Activated T-helper 2 cell treated with anti-CD3 and anti-CD28 coated beads, Interferon-gamma antibody, Interleukin-2, Interleukin-4, amounts not matched to agents 10 μg/mL and 5 μg/mL and 100 μg/mL, durations not matched to agents 14 hours and 24 hours and 36 hours (primary cell): Measurements from ENCODE around the gene MARCHF9. TPM values are rescaled to one million over a fixed set of nuclear protein-coding genes. Genes with fewer than 3 reads are reported as not detected.

Experiments
- DNase-seq: peaks from one replicate; pipeline ENCODE4 v3.0.0; 2021; ENCODE audit warnings: low spot score
- H3K27ac Mint-ChIP-seq: one replicate; pipeline ENCODE4 v1.8.0; 2021; ENCODE audit warnings: mixed read lengths
- H3K27me3 Mint-ChIP-seq: one replicate; pipeline ENCODE4 v1.8.0; 2021; ENCODE audit warnings: low read depth, mixed read lengths
- H3K36me3 Mint-ChIP-seq: one replicate; pipeline ENCODE4 v1.8.0; 2021; ENCODE audit warnings: low read depth, mixed read lengths
- H3K4me1 Mint-ChIP-seq: one replicate; pipeline ENCODE4 v1.8.0; 2021; ENCODE audit warnings: low read depth, mixed read lengths
- H3K4me3 Mint-ChIP-seq: one replicate; pipeline ENCODE4 v1.8.0; 2021; ENCODE audit warnings: low read depth, mild to moderate bottlenecking, moderate library complexity, mixed read lengths
- H3K9me3 Mint-ChIP-seq: one replicate; pipeline ENCODE4 v1.8.0; 2021; ENCODE audit warnings: mixed read lengths
- intact Hi-C: fragments of 100-400 bp; cut with micrococcal nuclease; formaldehyde crosslinking; loops from one replicate; pipeline ENCODE4 v1.15.1; 2023
- total RNA-seq: library from RNA; stranded (reverse); gene quantifications from 2 replicates; pipeline ENCODE4 v1.2.3, GENCODE V29; 2022

Gene MARCHF9
- total RNA-seq, 1 donor from 2014 or later = 26.2 TPM

DNA sequence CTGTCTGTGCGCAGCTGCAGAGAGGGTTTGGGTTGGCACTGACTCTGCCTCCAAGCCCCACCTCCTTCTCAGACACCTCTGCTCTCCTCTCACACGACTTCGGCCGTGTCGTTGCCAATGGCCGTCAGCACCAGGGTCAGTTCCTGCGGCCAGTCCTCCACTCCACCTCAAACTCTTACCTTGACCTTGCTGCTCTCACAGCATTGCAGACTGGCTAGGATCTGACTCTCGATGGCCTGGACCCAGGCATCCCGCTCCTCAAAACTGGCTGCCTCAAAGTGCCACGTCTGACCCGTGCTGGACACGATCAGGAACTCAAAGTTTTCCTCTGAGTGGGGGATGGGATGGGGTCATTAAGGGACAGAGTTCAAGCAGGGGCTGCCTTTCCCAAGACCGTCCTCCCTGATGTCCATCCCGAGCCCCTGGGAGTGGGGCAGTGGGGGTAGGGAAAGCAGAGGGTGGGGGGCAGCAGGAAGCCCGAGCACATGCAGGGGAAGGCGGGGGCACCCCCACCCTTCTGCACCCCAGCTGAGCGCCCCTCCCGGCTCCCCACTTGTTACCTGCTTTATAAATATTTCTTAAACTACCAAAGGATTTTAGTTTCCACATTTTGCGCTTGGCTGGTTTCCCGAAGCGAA lies 27.0 kb upstream of the MARCHF9 start:
- no peak for DNase-seq

DNA sequence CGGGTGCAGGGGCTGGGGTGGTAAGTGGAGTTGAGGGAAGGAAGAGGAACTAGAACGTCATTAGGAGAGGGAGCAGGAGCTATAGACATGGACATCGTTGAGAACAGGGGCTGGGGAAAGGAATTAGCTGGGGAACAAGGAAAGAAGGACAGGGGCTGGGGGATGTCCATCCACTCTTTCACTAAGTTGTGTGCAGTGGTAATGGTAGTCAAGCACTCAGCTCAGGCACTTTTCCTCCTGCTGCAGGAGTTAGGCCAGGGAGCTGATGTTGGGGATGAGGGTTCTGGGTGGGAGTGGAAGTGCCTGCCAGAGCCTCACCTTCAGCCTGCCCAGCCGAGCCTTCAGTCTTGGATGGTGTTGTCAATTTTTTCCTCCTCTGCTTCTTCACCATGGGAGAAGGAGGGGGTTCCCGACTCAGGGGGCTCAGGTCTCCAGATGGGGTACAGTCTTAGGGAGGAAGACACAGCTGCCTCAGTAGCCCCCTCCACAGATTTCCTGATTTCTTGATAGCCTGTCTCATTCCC lies 25.5 kb upstream of the MARCHF9 start:
- DNase-seq = no peak
- Mint-ChIP-seq H3K36me3 (peaks cover 59% of the 10 kb centered on the region), H3K27ac (no peak overlapping the region), H3K4me1 (no peaks in the 10 kb centered on the region), H3K9me3 (no peaks in the 10 kb centered on the region), H3K27me3 (no peaks in the 10 kb centered on the region), H3K4me3 (no peak overlapping the region)
- intact Hi-C loops = no loop called here

More for the DNA sequence above, 27.0 kb upstream of the MARCHF9 start:
- Mint-ChIP-seq H3K27ac (no peak overlapping the region), H3K36me3 (peaks cover 53% of the 10 kb centered on the region), H3K4me3 (no peak overlapping the region), H3K9me3 (no peaks in the 10 kb centered on the region), H3K4me1 (no peaks in the 10 kb centered on the region), H3K27me3 (no peaks in the 10 kb centered on the region)
- intact Hi-C loops = no loop called here

DNA sequence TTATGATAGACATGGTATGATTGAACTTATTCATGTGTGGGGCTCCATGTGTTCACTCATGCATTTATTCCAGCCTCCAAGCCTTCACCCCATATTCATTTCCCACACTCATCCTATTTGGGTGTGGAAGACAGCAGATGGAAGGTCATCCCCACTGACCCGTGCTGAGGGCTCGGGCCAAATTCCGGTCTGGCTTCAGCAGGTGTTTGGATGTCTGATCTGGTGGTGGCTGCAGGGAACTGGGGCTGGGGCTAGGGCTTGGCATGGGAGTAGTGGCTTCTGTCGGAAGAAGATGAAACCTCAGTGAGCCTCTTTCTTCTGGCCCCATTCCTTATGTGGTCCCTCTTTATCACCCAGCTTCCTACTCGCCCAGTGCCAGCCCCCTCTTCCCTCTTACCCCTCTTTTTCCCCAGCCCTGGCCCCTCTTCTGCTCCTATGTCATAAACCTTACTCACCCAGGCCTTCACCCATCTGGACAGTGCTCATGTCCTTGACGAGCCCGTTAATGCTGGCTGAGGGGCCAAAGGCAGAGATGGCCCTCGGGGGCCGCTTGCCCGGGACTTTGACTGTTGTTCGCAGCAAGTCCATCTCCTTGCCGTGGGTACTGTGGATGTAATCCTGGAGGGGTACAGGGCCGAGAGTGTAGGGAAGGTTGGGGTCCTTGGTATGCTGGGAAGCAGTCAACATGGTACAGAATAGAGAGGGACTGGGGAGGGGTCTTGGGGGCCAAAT lies 24.4 kb upstream of the MARCHF9 start:
- H3K27me3 Mint-ChIP-seq = no peaks in the 10 kb centered on the region
- H3K27ac Mint-ChIP-seq = no peak overlapping the region
- no peaks in the 10 kb centered on the region for H3K4me1 Mint-ChIP-seq
- intact Hi-C loops = no loop called here
- no peaks in the 10 kb centered on the region for H3K9me3 Mint-ChIP-seq
- no peak overlapping the region for H3K4me3 Mint-ChIP-seq
- peaks cover 67% of the 10 kb centered on the region for H3K36me3 Mint-ChIP-seq
- no peak for DNase-seq

DNA sequence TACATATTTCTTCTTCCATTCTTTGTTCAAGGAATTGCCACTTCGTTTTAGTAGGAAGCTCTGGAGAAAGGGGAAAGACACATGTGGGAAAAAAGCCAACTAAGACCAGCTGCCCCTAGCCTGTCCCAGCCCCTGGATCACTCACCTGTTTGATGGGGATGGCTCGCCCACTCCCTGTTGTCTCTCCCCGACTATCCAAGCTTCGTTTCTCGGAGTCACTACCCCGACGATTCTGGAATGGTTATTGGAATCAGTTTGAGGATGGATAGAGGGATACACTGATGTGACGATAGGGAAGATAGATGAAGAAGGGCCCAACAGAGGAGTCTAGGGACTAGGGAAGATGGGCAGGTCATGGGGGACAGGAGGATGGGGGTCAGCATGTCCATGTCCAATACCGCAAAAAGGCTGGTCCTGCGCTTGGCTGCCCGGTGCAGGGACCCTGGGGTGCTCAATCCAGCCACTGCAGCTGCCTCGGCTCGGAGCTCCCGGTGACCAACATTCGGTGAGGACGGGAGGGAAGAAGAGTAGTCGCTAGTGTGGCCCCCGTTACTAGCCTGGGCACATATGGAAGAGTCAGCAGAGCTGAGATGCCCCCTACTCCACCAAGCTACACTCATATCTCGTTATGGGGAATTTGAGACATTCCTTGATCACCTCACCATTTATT lies 23.4 kb upstream of the MARCHF9 start:
- Mint-ChIP-seq H3K4me1 (peaks cover 3% of the 10 kb centered on the region), H3K27me3 (no peaks in the 10 kb centered on the region), H3K36me3 (peaks cover 66% of the 10 kb centered on the region), H3K27ac (no peak overlapping the region), H3K4me3 (no peak overlapping the region), H3K9me3 (no peaks in the 10 kb centered on the region)
- no peak for DNase-seq
- intact Hi-C loops = no loop called here

DNA sequence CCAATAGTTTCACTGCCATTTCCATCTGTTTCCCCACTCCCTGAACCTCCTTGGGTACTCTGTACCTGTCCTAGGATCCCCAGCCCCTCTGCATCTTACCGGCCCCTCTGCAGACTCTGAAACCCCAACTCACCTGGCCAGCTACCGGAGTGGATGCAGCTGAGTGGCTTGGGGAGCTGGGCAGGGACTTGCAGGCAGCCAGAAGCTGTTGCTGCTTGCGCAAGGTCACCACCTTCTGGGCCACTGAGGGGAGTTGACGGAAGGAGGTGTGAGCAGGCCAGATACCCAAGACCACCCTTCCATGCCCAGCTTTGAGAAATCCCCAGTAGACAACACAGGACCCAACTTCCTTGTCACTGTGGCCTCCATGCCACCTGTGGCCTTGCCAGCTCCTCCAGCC lies 22.6 kb upstream of the MARCHF9 start:
- Mint-ChIP-seq H3K4me3 (no peak overlapping the region), H3K27me3 (no peaks in the 10 kb centered on the region), H3K4me1 (peaks cover 3% of the 10 kb centered on the region), H3K27ac (no peak overlapping the region), H3K9me3 (no peaks in the 10 kb centered on the region), H3K36me3 (peaks cover 71% of the 10 kb centered on the region)
- no peak for DNase-seq
- intact Hi-C loops = no loop called here

DNA sequence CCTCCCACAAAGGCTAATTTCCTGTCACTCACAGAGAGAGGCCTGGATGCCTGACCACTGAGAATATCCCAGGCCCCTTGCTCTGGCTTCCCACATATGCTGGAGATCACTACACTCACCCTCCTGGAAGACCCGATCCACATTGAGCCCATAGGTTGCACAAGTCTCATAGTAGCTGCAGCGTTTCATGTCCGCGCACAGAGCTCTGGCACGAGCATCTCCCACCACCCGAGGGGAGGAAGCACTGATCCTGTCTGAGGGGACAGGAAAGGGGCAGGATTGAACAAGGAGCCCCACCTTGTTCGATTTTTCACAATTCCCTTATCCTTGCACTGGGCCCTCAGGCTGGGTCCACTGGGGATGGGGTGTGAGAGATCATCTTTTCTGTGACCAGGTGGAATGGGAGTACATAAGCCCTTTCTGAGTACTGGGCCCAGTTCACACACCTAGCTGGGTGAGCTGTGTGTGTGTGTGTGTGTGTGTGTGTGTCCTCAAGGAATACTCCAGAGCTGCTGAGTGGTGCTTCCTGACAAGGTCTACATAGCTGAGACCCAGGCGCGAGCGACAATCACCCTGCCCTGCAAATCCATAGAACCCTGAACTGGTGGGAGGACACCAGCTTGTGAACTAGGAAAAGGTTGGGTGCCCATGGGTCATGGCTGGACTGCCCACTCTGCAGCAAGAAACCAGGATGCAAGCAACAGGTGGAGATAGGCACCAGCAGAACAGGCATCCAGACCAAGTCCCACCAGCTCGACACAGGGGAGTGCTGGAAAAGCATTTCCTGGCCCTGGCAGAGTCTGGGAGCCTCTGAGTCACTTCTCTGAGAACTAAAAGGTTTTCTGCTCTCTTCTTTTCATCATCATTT lies 21.9 kb upstream of the MARCHF9 start:
- intact Hi-C loops = no loop called here
- no peak for DNase-seq
- peaks cover 3% of the 10 kb centered on the region for H3K4me1 Mint-ChIP-seq
- no peak overlapping the region for H3K4me3 Mint-ChIP-seq
- no peak overlapping the region for H3K27ac Mint-ChIP-seq
- no peaks in the 10 kb centered on the region for H3K27me3 Mint-ChIP-seq
- H3K9me3 Mint-ChIP-seq = no peaks in the 10 kb centered on the region
- peaks cover 67% of the 10 kb centered on the region for H3K36me3 Mint-ChIP-seq

DNA sequence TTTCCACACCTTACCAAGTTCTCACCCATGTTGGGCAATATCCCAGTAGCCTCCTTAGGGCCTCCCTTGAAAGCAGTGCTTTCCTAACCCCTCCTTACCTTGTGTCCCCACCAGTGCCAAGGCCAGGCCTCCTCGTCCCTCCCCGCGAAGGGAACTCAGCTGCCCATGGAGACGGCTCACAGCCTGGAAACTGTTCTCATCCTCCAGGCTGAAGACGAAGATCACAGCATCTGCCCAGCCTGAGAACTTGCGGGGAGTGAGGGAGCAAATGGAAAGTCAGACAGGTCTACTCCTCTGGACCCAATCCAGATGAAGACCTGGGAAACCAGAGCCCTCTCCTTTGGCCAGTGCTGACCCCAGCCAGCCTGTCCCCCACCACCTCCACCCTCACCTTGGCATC lies 21.0 kb upstream of the MARCHF9 start:
- no peaks in the 10 kb centered on the region for H3K9me3 Mint-ChIP-seq
- H3K4me1 Mint-ChIP-seq = peaks cover 4% of the 10 kb centered on the region
- H3K27me3 Mint-ChIP-seq = no peaks in the 10 kb centered on the region
- H3K4me3 Mint-ChIP-seq = no peak overlapping the region
- DNase-seq = no peak
- intact Hi-C loops = no loop called here
- H3K27ac Mint-ChIP-seq = no peak overlapping the region
- peaks cover 60% of the 10 kb centered on the region for H3K36me3 Mint-ChIP-seq

DNA sequence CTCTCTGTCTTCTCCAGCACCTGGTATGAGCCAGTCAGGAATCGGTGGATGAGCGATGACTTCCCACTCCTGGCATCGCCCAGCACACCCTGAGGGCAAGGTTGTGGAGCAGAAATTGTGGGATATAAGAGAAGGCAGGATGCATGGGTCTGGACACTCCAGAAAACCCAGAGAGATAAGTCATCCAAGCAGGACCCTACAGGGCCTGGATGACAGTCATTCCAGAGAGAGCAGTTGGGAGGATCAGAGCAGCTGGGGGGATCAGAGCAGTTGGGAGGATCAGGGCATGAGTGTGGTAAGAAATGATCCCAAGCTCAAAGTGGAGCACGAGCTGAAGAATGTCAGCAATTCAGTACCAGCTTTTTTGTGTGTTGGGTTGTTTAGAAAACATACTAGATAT lies 20.3 kb upstream of the MARCHF9 start:
- no peak for DNase-seq
- H3K4me3 Mint-ChIP-seq = no peak overlapping the region
- peaks cover 11% of the 10 kb centered on the region for H3K4me1 Mint-ChIP-seq
- H3K27me3 Mint-ChIP-seq = no peaks in the 10 kb centered on the region
- H3K27ac Mint-ChIP-seq = no peak overlapping the region
- no peaks in the 10 kb centered on the region for H3K9me3 Mint-ChIP-seq
- intact Hi-C loops = no loop called here
- peaks cover 62% of the 10 kb centered on the region for H3K36me3 Mint-ChIP-seq

DNA sequence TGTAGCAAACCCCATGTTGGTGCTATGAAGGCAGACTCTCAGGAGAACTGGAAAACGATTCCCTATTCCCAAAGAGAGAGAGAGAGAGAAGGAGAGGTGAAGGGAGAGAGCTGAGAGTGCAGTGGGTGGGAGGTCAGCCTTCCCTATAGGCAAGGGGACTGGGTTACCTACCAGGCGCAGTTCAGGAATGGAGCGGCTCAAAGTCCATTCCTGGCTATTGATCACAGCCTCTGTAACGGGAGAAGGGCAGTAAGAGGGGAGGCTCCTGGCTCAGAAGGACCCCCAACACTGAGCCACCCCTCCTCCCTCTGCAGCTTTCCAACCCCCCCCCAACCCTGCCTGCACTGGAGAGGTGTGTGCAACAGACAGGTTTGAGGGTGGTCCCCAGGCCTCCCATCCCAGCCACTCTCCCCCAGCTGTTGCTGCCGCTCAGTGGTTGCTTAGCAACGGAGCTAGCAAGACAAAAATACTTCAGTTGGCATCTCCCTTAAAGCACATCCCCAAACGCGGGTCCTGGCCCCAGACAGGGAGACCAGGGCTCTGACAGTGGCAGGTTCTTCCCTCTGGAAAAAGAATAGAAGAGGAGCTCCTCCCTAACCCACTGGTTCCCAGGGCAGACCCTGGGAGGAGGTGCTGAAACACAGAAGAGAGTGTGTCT lies 19.6 kb upstream of the MARCHF9 start:
- H3K4me3 Mint-ChIP-seq = no peak overlapping the region

DNA sequence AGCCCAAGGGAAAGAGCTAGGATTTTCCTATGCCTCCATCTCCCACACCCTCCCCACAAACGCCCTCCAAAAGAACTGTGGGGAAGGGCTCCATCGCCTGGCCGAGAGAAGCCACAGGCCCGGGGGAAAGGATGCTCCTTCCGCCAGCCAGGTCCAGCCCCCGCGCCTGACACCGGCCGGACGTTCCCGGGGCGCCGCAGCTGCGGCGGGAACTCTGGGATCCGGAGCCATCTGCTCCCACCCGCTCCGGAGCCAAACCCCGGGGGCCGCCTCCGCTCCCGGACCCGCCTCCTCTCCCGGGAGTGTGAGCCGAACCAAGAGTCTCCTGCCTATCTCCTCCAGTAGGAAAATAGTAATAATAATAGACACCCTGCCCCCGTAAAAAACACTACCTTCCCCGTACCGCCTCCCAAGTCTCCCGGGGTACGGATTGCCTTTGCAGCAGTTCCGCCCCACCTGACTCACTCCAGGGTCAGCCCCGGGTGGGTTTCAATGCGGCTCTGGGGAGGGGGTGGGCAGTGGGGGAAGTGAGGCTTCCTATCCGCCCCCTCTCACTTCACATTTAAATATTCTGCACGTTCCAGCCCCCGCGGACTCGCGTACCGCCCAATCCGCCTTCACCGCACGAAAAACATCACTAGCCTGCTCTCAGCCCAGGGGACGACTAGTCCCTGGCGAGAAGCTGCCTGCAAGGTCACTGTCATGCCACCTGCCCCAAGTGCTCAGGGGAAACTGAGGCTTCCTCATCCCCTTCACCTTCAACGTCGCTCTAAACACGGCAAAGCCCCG lies 18.8 kb upstream of the MARCHF9 start:
- intact Hi-C loops = no loop called here
- peaks cover 50% of the 10 kb centered on the region for H3K36me3 Mint-ChIP-seq
- H3K4me1 Mint-ChIP-seq = peaks cover 21% of the 10 kb centered on the region
- no peaks in the 10 kb centered on the region for H3K9me3 Mint-ChIP-seq
- H3K27ac Mint-ChIP-seq = no peak overlapping the region
- no peak overlapping the region for H3K4me3 Mint-ChIP-seq
- no peak for DNase-seq
- H3K27me3 Mint-ChIP-seq = no peaks in the 10 kb centered on the region

More for the DNA sequence above, 19.6 kb upstream of the MARCHF9 start:
- Mint-ChIP-seq H3K4me1 (peaks cover 14% of the 10 kb centered on the region), H3K36me3 (peaks cover 58% of the 10 kb centered on the region), H3K27ac (no peak overlapping the region), H3K9me3 (no peaks in the 10 kb centered on the region), H3K27me3 (no peaks in the 10 kb centered on the region)
- intact Hi-C loops = no loop called here
- DNase-seq = no peak

DNA sequence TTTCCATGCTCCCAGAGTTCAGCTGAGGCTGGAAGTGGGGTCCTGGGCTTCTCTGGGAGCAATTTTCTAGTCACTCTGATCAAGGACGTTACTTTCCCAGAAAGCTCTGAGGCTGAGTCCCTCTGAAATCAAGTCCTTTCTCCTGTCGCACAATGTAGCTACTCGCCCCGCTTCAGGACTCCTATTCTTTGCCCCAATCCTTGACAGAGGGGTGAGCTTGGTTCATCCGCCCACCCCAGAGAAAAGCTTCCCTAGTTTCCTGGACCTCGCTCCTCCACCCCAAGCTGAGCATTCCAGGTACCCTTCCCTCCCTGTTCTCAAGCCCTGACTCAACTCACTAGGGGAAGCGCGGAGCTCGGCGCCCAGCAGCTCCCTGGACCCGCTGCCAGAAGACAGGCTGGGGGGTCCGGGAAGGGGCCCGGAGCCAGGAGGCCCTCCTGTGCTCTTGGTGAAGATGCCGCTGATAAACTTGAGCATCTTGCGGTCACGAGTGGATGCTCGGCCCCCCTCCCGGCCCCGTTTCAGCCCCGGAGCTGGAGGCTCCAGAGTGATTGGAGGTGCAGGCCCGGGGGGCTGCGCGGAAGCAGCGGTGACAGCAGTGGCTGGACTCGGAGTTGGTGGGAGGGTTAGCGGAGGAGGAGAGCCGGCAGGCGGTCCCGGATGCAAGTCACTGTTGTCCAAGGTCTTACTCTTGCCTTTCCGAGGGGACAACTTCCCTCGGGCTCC lies 18.0 kb upstream of the MARCHF9 start:
- Mint-ChIP-seq H3K4me1 (peaks cover 24% of the 10 kb centered on the region), H3K4me3 (no peak overlapping the region), H3K9me3 (no peaks in the 10 kb centered on the region), H3K27me3 (no peaks in the 10 kb centered on the region), H3K36me3 (peaks cover 45% of the 10 kb centered on the region), H3K27ac (no peak overlapping the region)
- no peak for DNase-seq
- intact Hi-C loops = no loop called here
